Measurements from ENCODE around the gene THSD7A.

The THSD7A gene

GRCh38 chr7:11749629-11750028 is 82.4 kb downstream of the THSD7A start:
- no peak for DNase-seq

GRCh38 chr7:11748884-11749283 is 83.1 kb downstream of the THSD7A start:
- DNase-seq, result no peak

- DNase-seq, result no peak
These were observed 84.1 kb downstream of the THSD7A start for GRCh38 chr7:11747715-11748485.

GRCh38 chr7:11746591-11746990 is 85.4 kb downstream of the THSD7A start:
- no peak for DNase-seq

GRCh38 chr7:11743548-11743947 is 88.5 kb downstream of the THSD7A start:
- no peak for DNase-seq

GRCh38 chr7:11743016-11743415 is 89.0 kb downstream of the THSD7A start:
- no peak for DNase-seq

GRCh38 chr7:11742496-11742895 is 89.5 kb downstream of the THSD7A start:
- DNase-seq, result no peak

- DNase-seq, result no peak
These were observed 94.3 kb downstream of the THSD7A start for GRCh38 chr7:11737723-11738122.

- no peak for DNase-seq
These were observed 99.8 kb downstream of the THSD7A start for GRCh38 chr7:11732207-11732606.

GRCh38 chr7:11730725-11731124 is 101.3 kb downstream of the THSD7A start:
- no peak for DNase-seq

- DNase-seq, result no peak
These were observed 104.1 kb downstream of the THSD7A start for GRCh38 chr7:11727864-11728263.

GRCh38 chr7:11726794-11727155 is 105.2 kb downstream of the THSD7A start:
- DNase-seq, result no peak

GRCh38 chr7:11726001-11726793 is 105.8 kb downstream of the THSD7A start:
- no peak for DNase-seq

GRCh38 chr7:11716185-11716584 is 115.8 kb downstream of the THSD7A start:
- DNase-seq, result no peak

GRCh38 chr7:11714676-11715075 is 117.3 kb downstream of the THSD7A start:
- no peak for DNase-seq

- no peak for DNase-seq
These were observed 117.8 kb downstream of the THSD7A start for GRCh38 chr7:11714205-11714604.

- DNase-seq, result no peak
These were observed 118.6 kb downstream of the THSD7A start for GRCh38 chr7:11713352-11713751.

GRCh38 chr7:11710377-11710776 is 121.6 kb downstream of the THSD7A start:
- no peak for DNase-seq

- no peak for DNase-seq
These were observed 122.8 kb downstream of the THSD7A start for GRCh38 chr7:11709196-11709595.

- DNase-seq, result no peak
These were observed 124.3 kb downstream of the THSD7A start for GRCh38 chr7:11707606-11708193.

- DNase-seq, result no peak
These were observed 125.1 kb downstream of the THSD7A start for GRCh38 chr7:11706666-11707605.

- DNase-seq, result no peak
These were observed 128.2 kb downstream of the THSD7A start for GRCh38 chr7:11703829-11704228.

- no peak for DNase-seq
These were observed 129.1 kb downstream of the THSD7A start for GRCh38 chr7:11702938-11703337.
